DOHH2 (cell line): ENCODE data around the gene OARD1.

Experiments used
- H3F3A ChIP-seq: fragments of 200-600 bp; sonication (generic), shearing (Covaris generic); 2 replicates; pipeline ENCODE4 v1.6.0; 2016; ENCODE audit warnings: antibody characterized with exemption, mild to moderate bottlenecking; ENCODE audit not compliant: control insufficient read depth, insufficient read depth
- H3K27ac ChIP-seq: fragments of 200-600 bp; sonication (generic); 2 replicates; pipeline ENCODE4 v1.5.1; 2014; ENCODE audit warnings: low read depth, mild to moderate bottlenecking, low read length, moderate library complexity
- H3K27me3 ChIP-seq: fragments of 200-600 bp; sonication (generic); 2 replicates; pipeline ENCODE4 v1.6.1; 2014; ENCODE audit warnings: mild to moderate bottlenecking, low read length, mixed read lengths; ENCODE audit not compliant: control insufficient read depth
- H3K36me3 ChIP-seq: fragments of 200-600 bp; sonication (generic); 2 replicates; pipeline ENCODE4 v1.6.1; 2014; ENCODE audit warnings: mild to moderate bottlenecking, low read length, moderate library complexity, mixed read lengths; ENCODE audit not compliant: control insufficient read depth
- H3K4me1 ChIP-seq: fragments of 200-600 bp; sonication (generic); 2 replicates; pipeline ENCODE4 v1.6.1; 2014; ENCODE audit warnings: mild to moderate bottlenecking, low read length, mixed read lengths; ENCODE audit not compliant: control insufficient read depth
- H3K4me2 ChIP-seq: fragments of 200-600 bp; sonication (generic); 2 replicates; pipeline ENCODE4 v1.6.0; 2014; ENCODE audit warnings: mild to moderate bottlenecking, low read length, moderate library complexity
- H3K4me3 ChIP-seq: fragments of 200-600 bp; sonication (generic); 2 replicates; pipeline ENCODE4 v1.5.1; 2014; ENCODE audit warnings: mild to moderate bottlenecking, low read length, mixed read lengths
- H3K79me2 ChIP-seq: fragments of 200-600 bp; sonication (generic); 2 replicates; pipeline ENCODE4 v1.6.1; 2014; ENCODE audit warnings: mild to moderate bottlenecking, low read length, mixed read lengths; ENCODE audit not compliant: control insufficient read depth
- H3K9me2 ChIP-seq: fragments of 200-600 bp; sonication (generic); replicated peaks from 2 replicates; pipeline ENCODE4 v1.6.1; 2014; ENCODE audit warnings: mild to moderate bottlenecking, low read length, mixed read lengths; ENCODE audit not compliant: control insufficient read depth
- H3K9me3 ChIP-seq: fragments of 200-600 bp; sonication (generic); 2 replicates; pipeline ENCODE4 v1.6.1; 2014; ENCODE audit warnings: antibody characterized with exemption, low read length, mixed read lengths; ENCODE audit not compliant: control insufficient read depth, insufficient read depth
- H4K20me1 ChIP-seq: fragments of 200-600 bp; sonication (generic); 2 replicates; pipeline ENCODE4 v1.6.0; 2014; ENCODE audit warnings: low read depth, mild to moderate bottlenecking, antibody characterized with exemption, low read length, moderate library complexity; ENCODE audit not compliant: control insufficient read depth, insufficient read depth
- CTCF ChIP-seq: fragments of 200-600 bp; sonication (generic); IDR thresholded peaks from one replicate; pipeline ENCODE4 v1.5.1; 2014; ENCODE audit warnings: antibody characterized with exemption, mild to moderate bottlenecking, low read depth, low read length; ENCODE audit not compliant: poor library complexity, severe bottlenecking
- EZH2phosphoT487 ChIP-seq: fragments of 200-600 bp; sonication (generic); IDR thresholded peaks from 2 replicates; pipeline ENCODE4 v1.6.1; 2017; ENCODE audit warnings: borderline replicate concordance, mild to moderate bottlenecking, antibody characterized with exemption, low read length, moderate library complexity, mixed read lengths

The OARD1 gene

GRCh38 chr6:41056768-41057490 is 15.2 kb downstream of the OARD1 start:
- H3F3A ChIP-seq = no peaks in the 10 kb centered on the region

GRCh38 chr6:41055149-41055548 is 17.0 kb downstream of the OARD1 start:
- H3K27me3 ChIP-seq = no peaks in the 10 kb centered on the region
- no peak overlapping the region for H3K27ac ChIP-seq
- no peaks in the 10 kb centered on the region for H3K36me3 ChIP-seq
- no peak for TF ChIP-seq EZH2phosphoT487
- no peak for TF ChIP-seq CTCF
- H3K4me1 ChIP-seq = peaks cover 30% of the 10 kb centered on the region
- no peaks in the 10 kb centered on the region for H3K9me2 ChIP-seq
- peak overlapping the region; percentile 18; the same call in 1 of the 2 replicates for H3K4me3 ChIP-seq
- H3K9me3 ChIP-seq = no peaks in the 10 kb centered on the region
- H3K79me2 ChIP-seq = no peaks in the 10 kb centered on the region
- H4K20me1 ChIP-seq = no peaks in the 10 kb centered on the region
- no peaks in the 10 kb centered on the region for H3F3A ChIP-seq
- peak overlapping the region; percentile 50 for H3K4me2 ChIP-seq

More at GRCh38 chr6:41056768-41057490, 15.2 kb downstream of the OARD1 start:
- Histone ChIP-seq H3K9me3 (no peaks in the 10 kb centered on the region), H3K9me2 (no peaks in the 10 kb centered on the region), H4K20me1 (no peaks in the 10 kb centered on the region), H3K4me1 (peaks cover 23% of the 10 kb centered on the region), H3K36me3 (no peaks in the 10 kb centered on the region), H3K27me3 (no peaks in the 10 kb centered on the region), H3K4me2 (no peak overlapping the region), H3K79me2 (no peaks in the 10 kb centered on the region), H3K27ac (no peak overlapping the region), H3K4me3 (no peak overlapping the region)
- TF ChIP-seq EZH2phosphoT487 = no peak
- no peak for TF ChIP-seq CTCF

- H3K9me3 ChIP-seq = no peaks in the 10 kb centered on the region
- no peaks in the 10 kb centered on the region for H3K27me3 ChIP-seq
- no peak overlapping the region for H3K4me3 ChIP-seq
- H3K27ac ChIP-seq = no peak overlapping the region
- peaks cover 30% of the 10 kb centered on the region for H3K4me1 ChIP-seq
- H4K20me1 ChIP-seq = no peaks in the 10 kb centered on the region
- H3K79me2 ChIP-seq = no peaks in the 10 kb centered on the region
- no peak overlapping the region for H3K4me2 ChIP-seq
- no peaks in the 10 kb centered on the region for H3K9me2 ChIP-seq
- no peak for TF ChIP-seq CTCF
- TF ChIP-seq EZH2phosphoT487 = no peak
- H3F3A ChIP-seq = no peaks in the 10 kb centered on the region
- H3K36me3 ChIP-seq = no peaks in the 10 kb centered on the region
Observed at GRCh38 chr6:41054511-41054910, 17.6 kb downstream of the OARD1 start.
